C4-2B (cell line): ENCODE results near the gene SLC25A23.
"Not testable (repeated sequence)": the region's sequence is repeated elsewhere in the genome, so short reads cannot be mapped to it uniquely, and the experiment has no call there.

Experiments
- H3K27ac ChIP-seq: fragments of 450-650 bp; 2 replicates; pipeline ENCODE4 v1.5.1; 2017
- CTCF ChIP-seq: fragments of 450-650 bp; conservative IDR thresholded peaks from 2 replicates; pipeline ENCODE4 v1.5.1; 2017; ENCODE audit warnings: mild to moderate bottlenecking
- ZFX ChIP-seq: fragments of 450-650 bp; IDR thresholded peaks from 2 replicates; pipeline ENCODE4 v1.6.1; 2017

SLC25A23 gene

GRCh38 chr19:6433663-6434062 is 25.9 kb downstream of the SLC25A23 start, which contains the start of gene SLC25A41:
TSS of gene SLC25A41 (minus strand) at chr19:6433763. CDS start at chr19:6433693, 70 bp downstream.
- H3K27ac ChIP-seq: no peak within 1 kb of the TSS
- TF ChIP-seq ZFX: no peak
- TF ChIP-seq CTCF: no peak

GRCh38 chr19:6433165-6433564 is 26.4 kb downstream of the SLC25A23 start:
- TF ChIP-seq CTCF: no peak
- TF ChIP-seq ZFX: no peak

GRCh38 chr19:6431891-6432290 is 27.7 kb downstream of the SLC25A23 start:
- TF ChIP-seq CTCF (no peak), ZFX (no peak)
- H3K27ac ChIP-seq: no peak overlapping the region

More at GRCh38 chr19:6433165-6433564, 26.4 kb downstream of the SLC25A23 start:
- no peak overlapping the region for H3K27ac ChIP-seq

GRCh38 chr19:6429419-6430221 is 30.0 kb downstream of the SLC25A23 start:
- no peak overlapping the region for H3K27ac ChIP-seq
- no peak for TF ChIP-seq CTCF
- TF ChIP-seq ZFX: no peak

- not testable (repeated sequence) for H3K27ac ChIP-seq
These were observed 30.7 kb downstream of the SLC25A23 start for GRCh38 chr19:6428692-6429418.

- no peak overlapping the region for H3K27ac ChIP-seq
- no peak for TF ChIP-seq CTCF
- no peak for TF ChIP-seq ZFX
These were observed 32.5 kb downstream of the SLC25A23 start for GRCh38 chr19:6427131-6427530.

GRCh38 chr19:6425732-6426620 is 33.6 kb downstream of the SLC25A23 start:
- H3K27ac ChIP-seq: peak overlapping the region; percentile 88
- TF ChIP-seq CTCF (peak; percentile 70), ZFX (peak; percentile 13; the same call in 1 of the 2 replicates)
